Measurements from ENCODE around the gene TMEM170B.
"Not testable (repeated sequence)": the region's sequence is repeated elsewhere in the genome, so short reads cannot be mapped to it uniquely, and the experiment has no call there.

The TMEM170B gene

GRCh38 chr6:11532097-11532496 lies 5.5 kb upstream of the TMEM170B start:
- DNase-seq, result peak; percentile 70

- no peak for DNase-seq
Measured at GRCh38 chr6:11534561-11534960, 3.0 kb upstream of the TMEM170B start.

- no peak for DNase-seq
Measured at GRCh38 chr6:11535801-11536230, 1.7 kb upstream of the TMEM170B start.

- no peak for DNase-seq
Measured at GRCh38 chr6:11536795-11537194, 754 bp upstream of the TMEM170B start.

GRCh38 chr6:11538052-11538818 lies 686 bp downstream of the TMEM170B start:
- peak; percentile 67 for DNase-seq

GRCh38 chr6:11538819-11539468 lies 1.4 kb downstream of the TMEM170B start:
- no peak for DNase-seq

GRCh38 chr6:11542863-11543262 lies 5.3 kb downstream of the TMEM170B start:
- no peak for DNase-seq

GRCh38 chr6:11543919-11544518 lies 6.5 kb downstream of the TMEM170B start:
- no peak for DNase-seq

GRCh38 chr6:11547846-11548245 lies 10.3 kb downstream of the TMEM170B start:
- DNase-seq, result not testable (repeated sequence)

GRCh38 chr6:11548578-11548977 lies 11.0 kb downstream of the TMEM170B start:
- DNase-seq, result not testable (repeated sequence)

GRCh38 chr6:11551053-11551452 lies 13.5 kb downstream of the TMEM170B start:
- no peak for DNase-seq

GRCh38 chr6:11552442-11552841 lies 14.9 kb downstream of the TMEM170B start:
- no peak for DNase-seq

- DNase-seq, result no peak
Measured at GRCh38 chr6:11553824-11554223, 16.3 kb downstream of the TMEM170B start.

- DNase-seq, result peak; percentile 66
Measured at GRCh38 chr6:11556309-11556708, 18.8 kb downstream of the TMEM170B start.

GRCh38 chr6:11563793-11564192 lies 26.2 kb downstream of the TMEM170B start:
- DNase-seq, result no peak

- DNase-seq, result no peak
Measured at GRCh38 chr6:11566609-11567008, 29.1 kb downstream of the TMEM170B start.

- no peak for DNase-seq
Measured at GRCh38 chr6:11571073-11571472, 33.5 kb downstream of the TMEM170B start.

- DNase-seq, result peak; percentile 85
Measured at GRCh38 chr6:11575408-11576033, 38.0 kb downstream of the TMEM170B start.

- no peak for DNase-seq
Measured at GRCh38 chr6:11580686-11581405, 43.3 kb downstream of the TMEM170B start.

GRCh38 chr6:11584244-11584643 lies 46.7 kb downstream of the TMEM170B start:
- DNase-seq, result no peak

- DNase-seq, result no peak
Measured at GRCh38 chr6:11585426-11586016, 48.0 kb downstream of the TMEM170B start.

- no peak for DNase-seq
Measured at GRCh38 chr6:11586117-11586516, 48.6 kb downstream of the TMEM170B start.
